Measurements from ENCODE around the gene EMC10.

Gene EMC10

DNA sequence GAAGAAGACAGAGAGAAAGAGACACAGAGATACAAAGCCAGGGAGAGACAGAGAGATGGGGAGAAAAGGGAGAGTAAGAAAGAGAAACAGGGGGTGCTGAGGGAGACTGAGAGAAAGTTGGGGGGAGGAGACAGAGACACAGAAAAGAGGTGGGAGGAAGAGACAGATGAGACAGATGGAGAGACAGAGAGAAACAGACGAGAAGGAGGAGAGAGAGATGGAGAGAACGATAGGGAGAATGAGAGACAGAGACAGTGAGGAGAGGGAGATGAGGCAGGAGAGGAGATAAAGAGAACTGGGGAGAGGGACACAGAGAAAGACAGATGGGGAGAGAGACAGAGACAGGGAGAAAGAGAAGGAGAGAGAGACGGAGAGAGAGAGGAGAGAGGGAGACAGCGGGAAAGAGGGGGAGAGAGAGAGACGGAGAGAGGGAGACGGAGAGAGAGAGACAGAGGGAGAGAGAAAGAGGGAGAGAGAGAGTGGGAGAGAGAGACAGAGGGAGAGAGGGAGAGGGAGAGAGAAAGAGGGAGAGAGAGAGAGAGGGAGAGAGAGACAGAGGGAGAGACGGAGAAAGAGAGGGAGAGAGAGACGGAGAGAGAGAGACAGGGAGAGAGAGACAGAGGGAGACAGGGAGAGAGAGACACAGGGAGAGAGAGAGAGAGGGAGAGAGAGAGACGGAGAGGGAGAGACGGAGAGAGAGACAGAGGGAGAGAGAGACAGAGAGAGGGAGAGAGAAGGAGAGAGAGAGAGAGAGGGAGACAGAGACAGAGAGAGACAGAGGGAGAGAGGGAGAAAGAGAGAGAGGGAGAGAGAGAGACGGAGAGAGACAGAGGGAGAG lies 22.1 kb downstream of the EMC10 start:
- DNase-seq, result no peak
- Mint-ChIP-seq H3K27ac (no peak overlapping the region), H3K4me3 (no peak overlapping the region), H3K4me1 (peaks cover 14% of the 10 kb centered on the region), H3K27me3 (ENCODE audit: low read depth, poor library complexity) (peaks cover 8% of the 10 kb centered on the region), H3K9me3 (no peaks in the 10 kb centered on the region), H3K36me3 (ENCODE audit: low read depth) (peaks cover 4% of the 10 kb centered on the region)
- no peak for TF ChIP-seq CTCF (IDR thresholded peaks at IDR 0.05)

DNA sequence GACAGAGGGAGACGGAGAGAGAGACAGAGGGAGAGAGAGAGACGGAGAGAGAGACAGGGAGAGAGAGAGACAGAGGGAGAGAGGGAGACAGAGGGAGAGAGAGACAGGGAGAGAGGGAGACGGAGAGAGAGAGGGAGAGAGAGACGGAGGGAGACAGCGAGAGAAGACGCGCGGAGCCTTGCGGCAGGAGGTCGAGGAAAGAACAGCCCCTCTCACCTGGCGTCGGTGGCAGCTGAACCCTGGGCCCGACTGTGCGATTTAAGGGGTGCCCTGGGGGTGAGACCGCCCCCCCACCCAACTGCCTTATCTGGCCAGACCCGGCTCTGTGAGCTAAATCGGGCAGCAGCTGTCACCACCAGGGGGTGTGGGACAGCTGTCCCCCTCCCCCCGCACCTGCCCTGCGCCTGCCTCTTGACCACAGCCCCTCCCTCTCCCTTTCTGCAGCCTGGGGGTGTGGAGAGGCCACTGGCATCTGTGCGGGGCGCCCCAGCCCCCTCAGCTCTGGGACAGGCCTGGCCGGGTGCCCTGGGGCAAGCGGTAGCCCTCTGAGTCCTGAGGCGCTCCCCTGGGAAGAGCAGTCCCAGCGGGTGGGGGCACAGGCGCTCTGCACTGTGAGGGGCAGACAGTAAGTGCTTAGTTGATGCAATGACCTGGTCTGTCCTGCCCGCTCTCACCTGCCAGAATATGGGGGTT lies 23.9 kb downstream of the EMC10 start:
- Mint-ChIP-seq H3K4me3 (no peak overlapping the region), H3K9me3 (no peaks in the 10 kb centered on the region)

DNA sequence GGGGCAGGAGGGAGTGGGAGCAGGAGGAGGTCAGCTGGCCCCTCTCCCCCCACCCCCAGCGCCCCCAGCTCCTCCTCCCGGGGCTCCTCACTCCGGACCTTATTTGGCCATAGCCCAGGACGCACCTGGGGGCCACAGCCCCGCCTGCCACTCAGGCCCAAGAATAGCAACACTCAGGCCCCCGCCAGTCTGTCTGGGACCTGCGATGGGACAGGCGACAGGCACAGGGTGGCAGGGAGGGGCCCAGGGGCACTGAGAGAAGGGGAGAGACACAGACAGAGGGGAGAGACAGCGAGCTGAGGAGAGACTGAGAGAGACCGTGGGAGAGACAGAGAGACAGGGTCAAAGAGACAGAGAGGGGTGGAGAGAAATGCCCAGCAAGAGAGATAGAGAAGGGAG lies 24.4 kb downstream of the EMC10 start:
- H3K27me3 Mint-ChIP-seq (ENCODE audit: low read depth, poor library complexity), result peaks cover 8% of the 10 kb centered on the region
- no peaks in the 10 kb centered on the region for H3K36me3 Mint-ChIP-seq (ENCODE audit: low read depth)
- no peaks in the 10 kb centered on the region for H3K9me3 Mint-ChIP-seq
- no peak overlapping the region for H3K4me3 Mint-ChIP-seq
- H3K27ac Mint-ChIP-seq, result no peak overlapping the region
- no peak for DNase-seq
- H3K4me1 Mint-ChIP-seq, result peaks cover 14% of the 10 kb centered on the region
- no peak for TF ChIP-seq CTCF (IDR thresholded peaks at IDR 0.05)

More for the DNA sequence above, 23.9 kb downstream of the EMC10 start:
- TF ChIP-seq CTCF (IDR thresholded peaks at IDR 0.05), result no peak
- Mint-ChIP-seq H3K27ac (no peak overlapping the region), H3K4me1 (peaks cover 14% of the 10 kb centered on the region), H3K27me3 (ENCODE audit: low read depth, poor library complexity) (peaks cover 8% of the 10 kb centered on the region), H3K36me3 (ENCODE audit: low read depth) (peaks cover 3% of the 10 kb centered on the region)
- DNase-seq, result peak; percentile 47

- DNase-seq, result no peak
- H3K4me3 Mint-ChIP-seq, result no peak overlapping the region
Measured at GRCh38 chr19:50501186-50501567, 24.9 kb downstream of the EMC10 start.

DNA sequence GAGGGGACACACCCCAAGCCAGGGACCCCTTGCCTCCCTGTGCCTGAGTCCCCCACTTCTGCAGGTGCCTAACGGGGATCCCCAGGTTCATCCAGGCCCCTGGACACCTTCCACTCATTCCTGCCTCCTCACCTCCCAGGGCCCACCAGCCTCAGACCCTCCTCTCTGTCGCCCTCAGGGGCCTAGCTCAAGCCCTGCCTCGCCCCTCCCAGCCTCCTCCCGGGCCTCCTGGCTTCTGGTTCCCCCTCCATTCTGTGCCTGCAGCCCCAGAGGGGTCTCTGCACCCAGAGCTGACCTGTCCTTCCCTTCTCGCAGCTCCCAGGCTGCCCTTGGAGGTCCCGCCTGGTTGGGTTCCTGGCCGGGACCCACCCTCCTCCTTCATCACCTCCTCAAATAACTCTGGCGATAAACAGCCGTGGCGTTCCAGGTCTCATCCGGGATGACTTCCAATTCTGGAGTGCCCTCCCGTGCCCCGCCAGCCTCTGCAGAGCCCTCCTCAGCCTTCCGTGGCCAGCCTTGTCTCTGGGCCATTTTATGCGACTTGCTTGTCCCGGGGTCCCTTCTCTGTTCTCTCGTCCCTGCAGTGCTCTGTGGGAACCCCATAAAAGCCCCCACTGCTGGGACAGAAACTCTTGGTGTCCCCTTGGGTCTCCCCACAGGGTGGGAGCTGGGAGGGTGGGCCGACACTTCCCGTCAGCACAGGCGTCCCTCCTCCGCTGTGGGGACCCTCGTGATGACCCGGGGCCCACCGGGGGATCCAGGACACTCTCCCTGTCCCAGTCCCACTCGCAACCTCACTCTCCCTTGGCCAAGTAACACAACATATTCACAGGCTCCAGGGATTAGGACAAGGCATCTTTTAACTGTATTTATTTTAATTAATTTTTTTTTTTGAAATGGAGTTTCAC lies 25.5 kb downstream of the EMC10 start:
- no peaks in the 10 kb centered on the region for H3K9me3 Mint-ChIP-seq
- no peak overlapping the region for H3K27ac Mint-ChIP-seq
- no peaks in the 10 kb centered on the region for H3K36me3 Mint-ChIP-seq (ENCODE audit: low read depth)
- H3K27me3 Mint-ChIP-seq (ENCODE audit: low read depth, poor library complexity), result peaks cover 8% of the 10 kb centered on the region
- peak overlapping the region; percentile 54 for H3K4me3 Mint-ChIP-seq
- TF ChIP-seq CTCF (IDR thresholded peaks at IDR 0.05), result no peak
- H3K4me1 Mint-ChIP-seq, result peaks cover 14% of the 10 kb centered on the region
- DNase-seq, result no peak

More at GRCh38 chr19:50501186-50501567, 24.9 kb downstream of the EMC10 start:
- Mint-ChIP-seq H3K4me1 (peaks cover 14% of the 10 kb centered on the region), H3K36me3 (ENCODE audit: low read depth) (no peaks in the 10 kb centered on the region), H3K9me3 (no peaks in the 10 kb centered on the region), H3K27me3 (ENCODE audit: low read depth, poor library complexity) (peaks cover 8% of the 10 kb centered on the region), H3K27ac (no peak overlapping the region)
- TF ChIP-seq CTCF (IDR thresholded peaks at IDR 0.05), result no peak

Data from nephron progenitor cell (in vitro differentiated cells).